DND-41 (cell line): ENCODE measurements around the gene OR2A12.
A peak's percentile ranks its signal among the peaks of the same experiment; 100 is the strongest.

Experiments
- ATAC-seq: fragments of 200-7000 bp; cut with Tn5 transposase; 3 replicates; pipeline ENCODE4 v1.9.1; 2021; ENCODE audit warnings: low read depth; ENCODE audit not compliant: insufficient read depth
- DNase-seq: peaks from one replicate; pipeline ENCODE4 v3.0.0-alpha.2; 2020
- H2AFZ ChIP-seq: 2 replicates; pipeline ENCODE4 v1.6.0; 2012; ENCODE audit warnings: low read depth, low read length
- H3K27ac ChIP-seq: 2 replicates; pipeline ENCODE4 v1.5.1; 2012; ENCODE audit warnings: low read length, inconsistent platforms
- H3K27me3 ChIP-seq: fragments of 200-600 bp; sonication (generic); 2 replicates; pipeline ENCODE4 v1.6.0; 2012; ENCODE audit warnings: low read length, mild to moderate bottlenecking, inconsistent platforms; ENCODE audit not compliant: insufficient read depth, poor library complexity
- H3K36me3 ChIP-seq: 2 replicates; pipeline ENCODE4 v1.5.1; 2012; ENCODE audit warnings: low read length, inconsistent platforms; ENCODE audit not compliant: insufficient read depth
- H3K4me1 ChIP-seq: 2 replicates; pipeline ENCODE4 v1.5.1; 2012; ENCODE audit warnings: mild to moderate bottlenecking, low read length; ENCODE audit not compliant: insufficient read depth
- H3K4me2 ChIP-seq: 2 replicates; pipeline ENCODE4 v1.6.0; 2012; ENCODE audit warnings: mild to moderate bottlenecking, moderate library complexity, low read length, inconsistent platforms; ENCODE audit not compliant: insufficient read depth
- H3K4me3 ChIP-seq, 2 experiments: fragments of 200-600 bp in 1 of 2; shearing (Covaris generic) in 1 of 2; 2 replicates each; pipeline ENCODE4 v1.5.1; 2012 to 2016; ENCODE audit warnings: inconsistent platforms in 2 of 2, low read length in 2 of 2, mild to moderate bottlenecking in 2 of 2, low read depth in 1 of 2, moderate library complexity in 1 of 2
- H3K79me2 ChIP-seq: 2 replicates; pipeline ENCODE4 v1.6.0; 2012; ENCODE audit warnings: low read length, inconsistent platforms; ENCODE audit not compliant: insufficient read depth
- H3K9ac ChIP-seq: 2 replicates; pipeline ENCODE4 v1.6.0; 2012; ENCODE audit warnings: low read depth, mild to moderate bottlenecking, inconsistent platforms, low read length, moderate library complexity
- H3K9me3 ChIP-seq: 2 replicates; pipeline ENCODE4 v1.5.1; 2012; ENCODE audit warnings: low read length, moderate library complexity, mild to moderate bottlenecking, inconsistent platforms; ENCODE audit not compliant: insufficient read depth, severe bottlenecking
- H4K20me1 ChIP-seq: 2 replicates; pipeline ENCODE4 v1.6.0; 2012; ENCODE audit warnings: low read length; ENCODE audit not compliant: insufficient read depth
- CTCF ChIP-seq: IDR thresholded peaks from 2 replicates; pipeline ENCODE4 v1.5.1; 2012; ENCODE audit warnings: borderline replicate concordance, low read length, moderate library complexity, mild to moderate bottlenecking; ENCODE audit not compliant: poor library complexity, severe bottlenecking; ENCODE audit errors: extremely low read depth
- EZH2 ChIP-seq: IDR thresholded peaks from 3 replicates; pipeline ENCODE4 v1.6.1; 2012; ENCODE audit warnings: borderline replicate concordance, low read depth, mild to moderate bottlenecking, moderate library complexity, low read length, inconsistent platforms; ENCODE audit not compliant: severe bottlenecking

OR2A12 gene

GRCh38 chr7:144098776-144099175, 12.7 kb downstream of the OR2A12 start:
- no peak overlapping the region for H3K27ac ChIP-seq
- peaks cover 6% of the 10 kb centered on the region for H3K4me1 ChIP-seq
- H3K36me3 ChIP-seq = no peaks in the 10 kb centered on the region
- DNase-seq (no peak), ATAC-seq (no peak)
- H3K4me3 ChIP-seq = no peak overlapping the region
- H3K27me3 ChIP-seq = no peaks in the 10 kb centered on the region
- no peak overlapping the region for H3K4me2 ChIP-seq
- no peaks in the 10 kb centered on the region for H3K9me3 ChIP-seq
- no peak overlapping the region for H2AFZ ChIP-seq
- H3K9ac ChIP-seq = no peak overlapping the region
- TF ChIP-seq CTCF (no peak), EZH2 (no peak)
- H3K79me2 ChIP-seq = no peaks in the 10 kb centered on the region
- H4K20me1 ChIP-seq = no peaks in the 10 kb centered on the region

GRCh38 chr7:144100607-144101006, 14.5 kb downstream of the OR2A12 start:
- Histone ChIP-seq H3K27me3 (no peaks in the 10 kb centered on the region), H3K4me1 (peaks cover 6% of the 10 kb centered on the region), H3K9ac (no peak overlapping the region), H3K9me3 (no peaks in the 10 kb centered on the region), H4K20me1 (no peaks in the 10 kb centered on the region), H3K27ac (no peak overlapping the region), H3K79me2 (no peaks in the 10 kb centered on the region), H3K4me3 (no peak overlapping the region), H3K4me2 (no peak overlapping the region), H3K36me3 (no peaks in the 10 kb centered on the region), H2AFZ (no peak overlapping the region)
- peak; percentile 62; the same call in 1 of the 3 replicates for ATAC-seq
- no peak for DNase-seq
- TF ChIP-seq CTCF (no peak), EZH2 (no peak)

GRCh38 chr7:144102041-144102440, 16.0 kb downstream of the OR2A12 start:
- Histone ChIP-seq H3K4me1 (peaks cover 6% of the 10 kb centered on the region), H3K9ac (no peak overlapping the region), H3K4me2 (no peak overlapping the region), H4K20me1 (no peaks in the 10 kb centered on the region), H2AFZ (no peak overlapping the region), H3K4me3 (no peak overlapping the region), H3K9me3 (no peaks in the 10 kb centered on the region), H3K36me3 (no peaks in the 10 kb centered on the region), H3K27ac (no peak overlapping the region), H3K79me2 (no peaks in the 10 kb centered on the region), H3K27me3 (no peaks in the 10 kb centered on the region)
- DNase-seq (no peak), ATAC-seq (no peak)
- no peak for TF ChIP-seq CTCF
- no peak for TF ChIP-seq EZH2

- no peak for TF ChIP-seq EZH2
- no peak for TF ChIP-seq CTCF
- ATAC-seq = no peak
- DNase-seq = no peak
- Histone ChIP-seq H2AFZ (no peak overlapping the region), H3K36me3 (no peaks in the 10 kb centered on the region), H3K79me2 (no peaks in the 10 kb centered on the region), H3K4me2 (no peak overlapping the region), H3K27ac (no peak overlapping the region), H3K27me3 (no peaks in the 10 kb centered on the region), H3K9me3 (no peaks in the 10 kb centered on the region), H3K4me1 (peaks cover 6% of the 10 kb centered on the region), H4K20me1 (no peaks in the 10 kb centered on the region), H3K9ac (no peak overlapping the region), H3K4me3 (no peak overlapping the region)
Measured at GRCh38 chr7:144105211-144105610, 19.1 kb downstream of the OR2A12 start.
